GM18499 (cell line): ENCODE results near the gene MARCHF7.

Experiments used
- ATAC-seq: cut with Tn5 transposase; IDR thresholded peaks from one replicate; pipeline ENCODE4 v1.9.1; 2021; ENCODE audit warnings: moderate number of reproducible peaks; ENCODE audit not compliant: insufficient read depth, unreplicated experiment

The MARCHF7 gene

GRCh38 chr2:159759577-159759976 lies 47.3 kb downstream of the MARCHF7 start:
- no peak for ATAC-seq

- no peak for ATAC-seq
Observed at GRCh38 chr2:159760326-159760725, 48.0 kb downstream of the MARCHF7 start.

DNA sequence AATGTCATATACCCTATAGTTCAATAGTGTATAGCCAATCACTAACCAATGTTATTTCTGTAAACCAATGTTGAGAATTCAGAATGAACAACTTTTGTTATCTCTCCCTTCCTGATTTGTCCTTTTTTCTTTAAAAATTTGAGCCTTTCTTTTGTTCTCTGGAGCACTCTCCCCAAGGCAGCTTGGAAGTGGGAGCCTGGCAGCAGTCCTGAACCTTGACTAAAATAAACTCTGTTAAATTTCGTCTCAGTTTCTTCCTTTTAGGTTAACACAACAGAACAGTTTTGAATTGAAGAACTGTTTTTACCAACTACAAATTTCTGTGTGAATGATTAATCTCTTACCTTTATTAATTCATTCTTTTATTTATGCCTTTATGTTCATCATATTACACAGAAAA lies 49.8 kb downstream of the MARCHF7 start:
- ATAC-seq, result no peak
